RWPE1 (cell line): ENCODE data around the gene MED15.

Experiments used
- CTCF ChIA-PET: fragments of 350-600 bp; sonication (Branson Sonifier 250); formaldehyde crosslinking; extraction: SDS; loops from one replicate; lab custom pipeline; 2021; lab: Yijun Ruan, JAX
- POLR2A ChIA-PET: fragments of 400-600 bp; formaldehyde crosslinking; extraction: SDS; loops from one replicate; lab custom pipeline; 2020; ENCODE audit warnings: antibody characterized with exemption; ENCODE audit not compliant: low non-redundant PET; lab: Yijun Ruan, JAX
- DNase-seq: peaks from one replicate; pipeline ENCODE4 v3.0.0; 2012; ENCODE audit warnings: low spot score
- H3K27ac ChIP-seq: fragments of 450-650 bp; 2 replicates; pipeline ENCODE4 v1.5.1; 2017
- CTCF ChIP-seq: fragments of 450-650 bp; conservative IDR thresholded peaks from 2 replicates; pipeline ENCODE4 v1.5.1; 2017; ENCODE audit warnings: low read depth, mild to moderate bottlenecking

MED15 gene

GRCh38 chr22:20491346-20491745 is 16.1 kb upstream of the MED15 start:
- CTCF ChIA-PET, result interaction anchor here (0.9 kb wide), 1 partner anchor 73 kb away, joined by 3 read pairs; no protein-coding TSS in a partner anchor
- H3K27ac ChIP-seq, result no peak overlapping the region
- DNase-seq, result no peak

GRCh38 chr22:20494978-20495860 is 12.2 kb upstream of the MED15 start, which contains the start of gene KLHL22:
Gene KLHL22 (minus strand): TSS chr22:20495795. CDS start chr22:20489211, 6,584 bp downstream.
- peak within 1 kb of the TSS; percentile 88 for H3K27ac ChIP-seq
- TF ChIP-seq CTCF, result no peak
- DNase-seq, result peak; percentile 19
- ChIA-PET POLR2A (no interaction called here), CTCF (no interaction called here)

More at GRCh38 chr22:20491346-20491745, 16.1 kb upstream of the MED15 start:
- no peak for TF ChIP-seq CTCF
- POLR2A ChIA-PET, result no interaction called here

GRCh38 chr22:20495861-20496681 is 11.3 kb upstream of the MED15 start:
- H3K27ac ChIP-seq, result peak overlapping the region; percentile 88
- ChIA-PET POLR2A (no interaction called here), CTCF (interaction anchor here (0.6 kb wide), 1 partner anchor 60 kb away, joined by 6 read pairs; no protein-coding TSS in a partner anchor)
- peak; percentile 95 for TF ChIP-seq CTCF
- DNase-seq, result peak; percentile 92

- POLR2A ChIA-PET, result no interaction called here
- CTCF ChIA-PET, result no interaction called here
These were observed 10.0 kb upstream of the MED15 start for GRCh38 chr22:20497426-20497825.

GRCh38 chr22:20498913-20499312 is 8.5 kb upstream of the MED15 start:
- CTCF ChIA-PET, result no interaction called here
- TF ChIP-seq CTCF, result no peak
- peak overlapping the region; percentile 52 for H3K27ac ChIP-seq
- DNase-seq, result no peak
- POLR2A ChIA-PET, result interaction anchor here (0.6 kb wide), 2 partner anchors 70 to 81 kb away, joined by 3 to 5 read pairs; no protein-coding TSS in a partner anchor

More at GRCh38 chr22:20497426-20497825, 10.0 kb upstream of the MED15 start:
- no peak for DNase-seq
- TF ChIP-seq CTCF, result no peak
- H3K27ac ChIP-seq, result 0 out of 2 replicates have a peak overlapping the region, but pooled peaks have one; percentile 15

GRCh38 chr22:20499769-20500168 is 7.6 kb upstream of the MED15 start:
- ChIA-PET POLR2A (interaction anchor here (0.6 kb wide), 1 partner anchor 81 kb away, joined by 5 read pairs; no protein-coding TSS in a partner anchor), CTCF (no interaction called here)
- H3K27ac ChIP-seq, result peak overlapping the region; percentile 52
- no peak for TF ChIP-seq CTCF
- DNase-seq, result no peak
